HG02973 (cell line): ENCODE results near the gene ADAMTS2.
"Not testable (repeated sequence)": the region's sequence is repeated elsewhere in the genome, so short reads cannot be mapped to it uniquely, and the experiment has no call there.

ENCODE experiments used
- ATAC-seq: cut with Tn5 transposase; IDR thresholded peaks from one replicate; pipeline ENCODE4 v1.9.1; 2021; ENCODE audit warnings: moderate library complexity; ENCODE audit not compliant: unreplicated experiment

ADAMTS2 gene

GRCh38 chr5:179221196-179221876 lies 123.9 kb downstream of the ADAMTS2 start:
- no peak for ATAC-seq

GRCh38 chr5:179220716-179221115 lies 124.5 kb downstream of the ADAMTS2 start:
- ATAC-seq, result no peak

- ATAC-seq, result no peak
These were observed 125.3 kb downstream of the ADAMTS2 start for GRCh38 chr5:179219661-179220620.

- no peak for ATAC-seq
These were observed 126.3 kb downstream of the ADAMTS2 start for GRCh38 chr5:179218943-179219330.

GRCh38 chr5:179217956-179218942 lies 127.0 kb downstream of the ADAMTS2 start:
- no peak for ATAC-seq

GRCh38 chr5:179217356-179217755 lies 127.9 kb downstream of the ADAMTS2 start:
- no peak for ATAC-seq

- ATAC-seq, result not testable (repeated sequence)
These were observed 128.9 kb downstream of the ADAMTS2 start for GRCh38 chr5:179216381-179216780.

- no peak for ATAC-seq
These were observed 129.7 kb downstream of the ADAMTS2 start for GRCh38 chr5:179215576-179215975.

GRCh38 chr5:179214678-179215077 lies 130.6 kb downstream of the ADAMTS2 start:
- ATAC-seq, result no peak

GRCh38 chr5:179212870-179213269 lies 132.4 kb downstream of the ADAMTS2 start:
- ATAC-seq, result no peak

GRCh38 chr5:179211631-179212030 lies 133.6 kb downstream of the ADAMTS2 start:
- ATAC-seq, result no peak

- no peak for ATAC-seq
These were observed 134.2 kb downstream of the ADAMTS2 start for GRCh38 chr5:179211068-179211467.

- no peak for ATAC-seq
These were observed 134.8 kb downstream of the ADAMTS2 start for GRCh38 chr5:179210478-179210877.

- no peak for ATAC-seq
These were observed 135.7 kb downstream of the ADAMTS2 start for GRCh38 chr5:179209359-179210150.

GRCh38 chr5:179208706-179209358 lies 136.4 kb downstream of the ADAMTS2 start:
- no peak for ATAC-seq

- no peak for ATAC-seq
These were observed 137.1 kb downstream of the ADAMTS2 start for GRCh38 chr5:179207920-179208705.

- ATAC-seq, result no peak
These were observed 137.8 kb downstream of the ADAMTS2 start for GRCh38 chr5:179207470-179207869.

GRCh38 chr5:179206366-179206765 lies 138.9 kb downstream of the ADAMTS2 start:
- no peak for ATAC-seq

- no peak for ATAC-seq
These were observed 140.0 kb downstream of the ADAMTS2 start for GRCh38 chr5:179205277-179205676.
